Esophagus squamous epithelium (tissue), 5 donors: ENCODE results near the gene HNF1B. TPM values are rescaled to one million over a fixed set of nuclear protein-coding genes. Genes with fewer than 3 reads are reported as not detected.

Experiments
- DNase-seq: peaks from one replicate; lab custom pipeline; 2025; lab: John Stamatoyannopoulos, UW
- H3K27ac ChIP-seq, 4 donors: fragments of 200-600 bp; sonication (generic); one replicate each; pipeline ENCODE4 v1.5.1; 2016 to 2019; ENCODE audit warnings: mild to moderate bottlenecking in 1 of 4
- H3K27me3 ChIP-seq, 4 donors: fragments of 200-600 bp; sonication (generic); 1 replicate in 3 of 4; 2 replicates in 1 of 4; pipeline versions ENCODE4 v1.5.1 to v1.6.0; 2017 to 2021; ENCODE audit warnings: antibody characterized with exemption in 1 of 4
- H3K36me3 ChIP-seq, 3 donors: fragments of 200-600 bp; sonication (generic); one replicate each; pipeline ENCODE4 v1.5.1; 2016 to 2019
- H3K4me1 ChIP-seq, 3 donors: fragments of 200-600 bp; sonication (generic); one replicate each; pipeline ENCODE4 v1.5.1; 2017 to 2019
- H3K4me3 ChIP-seq, 4 donors: fragments of 200-600 bp; sonication (generic); 1 replicate in 3 of 4; 2 replicates in 1 of 4; pipeline ENCODE4 v1.5.1; 2016 to 2019; ENCODE audit warnings: mild to moderate bottlenecking in 2 of 4, moderate library complexity in 1 of 4
- H3K9me3 ChIP-seq, 3 donors: fragments of 200-600 bp; sonication (generic); one replicate each; pipeline ENCODE4 v1.5.1; 2016 to 2019
- CTCF ChIP-seq, 6 experiments: fragments of 450-650 bp in 4 of 6; fragments of 200-600 bp in 2 of 6; sonication (generic) in 2 of 6; IDR thresholded peaks; one replicate each; pipeline ENCODE4 v1.5.1; 2016 to 2019; ENCODE audit warnings: antibody characterized with exemption in 6 of 6, mild to moderate bottlenecking in 4 of 6, moderate library complexity in 4 of 6
- POLR2A ChIP-seq, 4 donors: fragments of 450-650 bp; IDR thresholded peaks; one replicate each; pipeline ENCODE4 v1.6.1; 2017; ENCODE audit warnings: antibody characterized with exemption in 4 of 4, mild to moderate bottlenecking in 4 of 4, moderate library complexity in 3 of 4
- WGBS, 2 donors: methylation state at CpG; one replicate each; pipeline ENCODE4 v1.1.5; 2018; 5-methylcytosine and 5-hydroxymethylcytosine counted together
- intact Hi-C: fragments of 100-400 bp; cut with DNase I; formaldehyde crosslinking; loops from one replicate; pipeline ENCODE4 v1.15.0; 2022
- total RNA-seq, 4 donors: library from RNA; depleted of rRNA; stranded (reverse); fragments of >200 nt; gene quantifications; one replicate each; pipeline ENCODE4 v1.1.0, GENCODE V29; 2016
- donor health status: DM: yes; HTN: yes; CAD: no.

The HNF1B gene
- total RNA-seq, 4 donors from 2014 or later, result not detected

- intact Hi-C loops, result no loop called here
- 60% methylated on average over 1 of the region's 2 CpGs; no CpG with 5 or more reads in 1 of the 2 donors for WGBS, 2 donors
- DNase-seq, result no peak
These were observed 72.9 kb downstream of the HNF1B start for GRCh38 chr17:37671824-37672547.

DNA sequence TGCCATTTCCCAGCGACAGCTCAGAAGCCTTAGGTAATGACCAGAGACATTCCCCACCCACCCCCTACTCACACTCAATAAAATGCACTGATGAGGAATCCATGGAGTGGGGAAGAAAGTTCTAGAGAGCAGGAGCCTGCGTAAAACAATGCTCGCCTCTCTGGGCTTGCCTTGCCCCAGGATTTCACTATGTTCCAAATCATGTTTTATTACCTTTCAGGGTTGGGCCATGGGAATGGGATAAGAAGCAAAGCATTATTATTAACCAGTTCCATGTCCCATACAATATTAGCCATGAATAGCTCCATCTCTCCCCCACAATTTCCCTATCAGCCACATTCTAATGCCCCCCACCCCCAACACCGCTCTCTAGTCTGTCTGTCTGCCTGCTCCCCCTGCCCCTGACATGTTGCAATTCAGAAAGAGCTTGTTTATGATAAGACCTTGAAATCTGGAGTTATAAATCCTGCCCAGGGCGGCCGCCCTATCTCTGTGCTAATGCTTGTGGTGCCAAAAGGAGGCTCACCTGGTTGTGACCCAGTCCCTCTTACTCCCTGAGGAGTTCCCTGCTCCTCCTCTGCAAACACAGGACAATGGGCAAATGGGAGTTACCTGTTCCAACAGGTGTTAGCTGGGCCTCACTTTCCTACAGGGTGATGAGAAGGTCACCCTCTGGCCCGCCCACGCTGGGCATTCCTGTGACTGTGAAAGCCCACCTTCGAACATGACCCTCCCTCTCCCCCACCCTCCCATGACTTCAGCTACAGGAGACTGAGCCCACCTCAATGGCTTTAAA is 73.6 kb downstream of the HNF1B start:
- no peaks in the 10 kb centered on the region for H3K36me3 ChIP-seq
- DNase-seq, result no peak
- intact Hi-C loops, result no loop called here
- H3K27me3 ChIP-seq, result peaks cover 0 to 3% (median 0%) of the 10 kb centered on the region in 4 donors
- TF ChIP-seq POLR2A (IDR thresholded peaks at IDR 0.05), result no peak
- no peak for TF ChIP-seq CTCF (IDR thresholded peaks at IDR 0.05)
- H3K4me1 ChIP-seq, result no peaks in the 10 kb centered on the region
- H3K27ac ChIP-seq, result no peak overlapping the region
- no peaks in the 10 kb centered on the region for H3K9me3 ChIP-seq
- H3K4me3 ChIP-seq, result no peak overlapping the region
- 91 to 93% methylated on average over 6 of the region's 9 CpGs for WGBS, 2 donors

More at GRCh38 chr17:37671824-37672547, 72.9 kb downstream of the HNF1B start:
- no peak overlapping the region for H3K4me3 ChIP-seq
- no peaks in the 10 kb centered on the region for H3K36me3 ChIP-seq
- no peak for TF ChIP-seq CTCF (IDR thresholded peaks at IDR 0.05)
- no peak for TF ChIP-seq POLR2A (IDR thresholded peaks at IDR 0.05)
- H3K27ac ChIP-seq, result no peak overlapping the region
- peaks cover 0 to 8% (median 0%) of the 10 kb centered on the region in 4 donors for H3K27me3 ChIP-seq
- H3K9me3 ChIP-seq, result no peaks in the 10 kb centered on the region
- no peaks in the 10 kb centered on the region for H3K4me1 ChIP-seq

- TF ChIP-seq CTCF (IDR thresholded peaks at IDR 0.05) (no peak), POLR2A (IDR thresholded peaks at IDR 0.05) (no peak)
- 86 to 93% methylated on average over 1 of the region's 1 CpG for WGBS, 2 donors
- no peaks in the 10 kb centered on the region for H3K27me3 ChIP-seq
- DNase-seq, result no peak
- H3K4me1 ChIP-seq, result no peaks in the 10 kb centered on the region
- H3K27ac ChIP-seq, result no peak overlapping the region
- no peak overlapping the region for H3K4me3 ChIP-seq
- H3K9me3 ChIP-seq, result no peaks in the 10 kb centered on the region
- H3K36me3 ChIP-seq, result no peaks in the 10 kb centered on the region
- intact Hi-C loops, result no loop called here
These were observed 77.8 kb downstream of the HNF1B start for GRCh38 chr17:37667039-37667438.

DNA sequence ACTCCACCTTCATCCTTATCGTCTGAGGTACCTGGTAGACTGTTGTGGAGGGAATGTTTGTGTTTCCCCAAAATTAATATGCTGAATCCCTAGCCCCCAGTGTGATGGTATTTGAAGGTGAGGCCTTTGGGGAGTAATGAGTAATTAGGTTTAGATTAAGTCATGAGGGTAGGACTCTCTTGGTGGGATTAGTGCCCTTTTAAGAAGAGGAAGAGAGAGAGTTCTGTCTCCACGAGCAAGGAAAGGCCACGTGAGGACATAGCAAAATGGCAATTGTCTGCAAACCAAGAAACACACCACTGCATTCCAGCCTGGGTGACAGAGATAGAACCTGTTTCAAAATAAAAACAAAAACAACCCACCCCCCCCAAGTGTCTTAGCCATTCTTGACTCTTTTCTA is 80.6 kb downstream of the HNF1B start:
- Histone ChIP-seq H3K9me3 (no peaks in the 10 kb centered on the region), H3K4me1 (no peaks in the 10 kb centered on the region), H3K27me3 (no peaks in the 10 kb centered on the region), H3K4me3 (no peak overlapping the region), H3K36me3 (no peaks in the 10 kb centered on the region), H3K27ac (no peak overlapping the region)
- no peak for TF ChIP-seq POLR2A (IDR thresholded peaks at IDR 0.05)
- no peak for DNase-seq
- 81 to 83% methylated on average over 3 of the region's 3 CpGs for WGBS, 2 donors
- intact Hi-C loops, result no loop called here

DNA sequence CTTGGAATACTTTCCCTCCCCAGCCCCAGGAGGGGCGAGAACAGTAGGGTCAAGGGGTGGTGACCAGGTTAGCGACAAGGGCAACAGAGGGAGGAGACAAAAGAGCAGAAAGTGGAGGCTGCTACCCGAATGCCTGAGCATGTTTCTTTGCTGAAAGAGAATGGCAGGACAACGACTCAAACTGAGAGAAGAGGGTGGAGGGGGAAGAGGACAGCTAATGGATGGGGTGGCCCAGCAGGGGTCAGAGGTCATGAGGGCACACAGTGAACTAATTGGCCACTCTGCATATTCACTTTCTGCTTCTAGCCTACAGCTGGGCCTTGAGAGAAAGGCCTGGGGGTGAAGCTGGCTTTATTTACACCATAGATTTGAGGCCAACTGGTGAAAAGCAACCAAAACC is 82.5 kb downstream of the HNF1B start:
- H3K4me3 ChIP-seq, result no peak overlapping the region
- WGBS, 2 donors, result 36 to 38% methylated on average over 3 to 4 of the region's 4 CpGs
- DNase-seq, result no peak
- H3K27ac ChIP-seq, result no peak overlapping the region
- H3K27me3 ChIP-seq, result no peaks in the 10 kb centered on the region
- H3K36me3 ChIP-seq, result no peaks in the 10 kb centered on the region
- intact Hi-C loops, result no loop called here
- TF ChIP-seq POLR2A (IDR thresholded peaks at IDR 0.05) (no peak), CTCF (IDR thresholded peaks at IDR 0.05) (no peak)
- H3K4me1 ChIP-seq, result no peaks in the 10 kb centered on the region
- no peaks in the 10 kb centered on the region for H3K9me3 ChIP-seq
